DMS79 (cell line): ENCODE data around the gene CSNK1D.
A peak's percentile ranks its signal among the peaks of the same experiment; 100 is the strongest.

Experiments used
- DNase-seq: peaks from one replicate; lab custom pipeline; 2025; lab: John Stamatoyannopoulos, UW

Gene CSNK1D

DNA sequence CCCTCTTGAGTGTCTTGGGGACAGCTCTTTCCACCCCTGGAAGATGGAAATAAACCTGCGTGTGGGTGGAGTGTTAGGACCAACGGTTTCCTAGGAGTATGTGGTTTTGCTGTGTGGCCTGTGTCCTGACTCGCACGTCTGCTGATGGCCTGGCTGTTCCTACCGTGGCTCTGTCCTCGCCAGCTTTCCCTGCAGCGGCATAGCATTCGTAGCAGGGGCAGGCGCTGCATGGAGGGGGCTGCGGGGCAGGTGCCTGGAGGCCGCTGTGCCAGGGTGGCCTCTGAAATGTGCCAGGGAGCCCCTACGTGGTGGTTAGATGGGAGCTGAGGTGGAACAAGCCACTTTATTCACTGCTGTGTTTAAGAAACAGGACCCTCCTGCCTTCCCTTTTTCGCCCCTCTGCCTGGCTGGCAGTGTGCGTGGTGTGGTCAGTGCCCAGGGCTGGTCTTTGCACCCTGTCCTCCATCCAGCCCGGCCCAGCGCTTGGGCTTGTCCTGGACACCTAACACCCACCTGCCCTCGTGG, 34.0 kb downstream of the CSNK1D start:
- no peak for DNase-seq

DNA sequence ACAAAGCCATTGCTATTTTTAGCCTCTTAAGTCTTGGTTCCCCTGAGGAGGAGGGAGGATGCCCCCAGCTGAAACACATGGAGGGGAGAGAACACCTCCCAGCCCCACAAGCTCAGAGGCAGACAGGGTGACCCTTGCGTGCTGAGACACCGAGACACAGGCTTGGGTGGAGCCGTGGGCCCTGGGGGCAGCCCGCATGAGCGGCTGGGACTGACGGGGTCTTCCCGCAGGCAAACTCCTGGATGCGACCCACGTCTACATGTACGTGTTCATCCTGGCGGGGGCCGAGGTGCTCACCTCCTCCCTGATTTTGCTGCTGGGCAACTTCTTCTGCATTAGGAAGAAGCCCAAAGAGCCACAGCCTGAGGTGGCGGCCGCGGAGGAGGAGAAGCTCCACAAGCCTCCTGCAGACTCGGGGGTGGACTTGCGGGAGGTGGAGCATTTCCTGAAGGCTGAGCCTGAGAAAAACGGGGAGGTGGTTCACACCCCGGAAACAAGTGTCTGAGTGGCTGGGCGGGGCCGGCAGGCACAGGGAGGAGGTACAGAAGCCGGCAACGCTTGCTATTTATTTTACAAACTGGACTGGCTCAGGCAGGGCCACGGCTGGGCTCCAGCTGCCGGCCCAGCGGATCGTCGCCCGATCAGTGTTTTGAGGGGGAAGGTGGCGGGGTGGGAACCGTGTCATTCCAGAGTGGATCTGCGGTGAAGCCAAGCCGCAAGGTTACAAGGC, 34.9 kb downstream of the CSNK1D start:
- no peak for DNase-seq

DNA sequence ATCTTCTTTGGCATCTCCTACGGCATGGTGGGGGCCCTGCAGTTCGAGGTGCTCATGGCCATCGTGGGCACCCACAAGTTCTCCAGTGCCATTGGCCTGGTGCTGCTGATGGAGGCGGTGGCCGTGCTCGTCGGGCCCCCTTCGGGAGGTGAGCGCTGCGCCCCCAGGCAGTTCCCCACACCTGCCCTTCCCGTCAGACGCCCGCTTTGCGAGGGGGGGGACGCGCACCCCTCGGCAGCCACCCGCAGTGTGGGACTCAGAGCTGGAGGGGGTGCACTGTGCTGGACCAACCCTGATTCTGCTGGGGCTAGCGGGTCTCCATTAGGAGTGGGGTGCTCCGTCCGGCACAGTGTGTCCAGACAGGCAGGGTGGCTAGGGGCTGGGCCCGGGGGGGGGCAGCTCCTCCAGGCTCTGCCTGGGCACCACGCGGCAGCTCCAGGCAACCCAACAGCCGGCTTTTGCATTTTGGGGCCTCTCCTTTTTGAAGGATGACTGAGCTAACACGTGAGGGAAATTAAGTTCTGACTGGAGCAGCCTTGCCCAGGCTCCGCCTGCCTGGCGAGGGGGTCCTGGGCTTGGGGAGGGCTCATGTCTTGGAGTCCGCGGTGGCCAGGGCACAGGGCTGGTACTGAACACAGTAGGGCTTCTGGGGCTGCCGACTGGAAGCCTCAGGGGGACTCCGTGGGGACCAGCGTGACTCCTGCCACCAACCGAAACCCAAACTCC, 35.6 kb downstream of the CSNK1D start:
- DNase-seq, result no peak

DNA sequence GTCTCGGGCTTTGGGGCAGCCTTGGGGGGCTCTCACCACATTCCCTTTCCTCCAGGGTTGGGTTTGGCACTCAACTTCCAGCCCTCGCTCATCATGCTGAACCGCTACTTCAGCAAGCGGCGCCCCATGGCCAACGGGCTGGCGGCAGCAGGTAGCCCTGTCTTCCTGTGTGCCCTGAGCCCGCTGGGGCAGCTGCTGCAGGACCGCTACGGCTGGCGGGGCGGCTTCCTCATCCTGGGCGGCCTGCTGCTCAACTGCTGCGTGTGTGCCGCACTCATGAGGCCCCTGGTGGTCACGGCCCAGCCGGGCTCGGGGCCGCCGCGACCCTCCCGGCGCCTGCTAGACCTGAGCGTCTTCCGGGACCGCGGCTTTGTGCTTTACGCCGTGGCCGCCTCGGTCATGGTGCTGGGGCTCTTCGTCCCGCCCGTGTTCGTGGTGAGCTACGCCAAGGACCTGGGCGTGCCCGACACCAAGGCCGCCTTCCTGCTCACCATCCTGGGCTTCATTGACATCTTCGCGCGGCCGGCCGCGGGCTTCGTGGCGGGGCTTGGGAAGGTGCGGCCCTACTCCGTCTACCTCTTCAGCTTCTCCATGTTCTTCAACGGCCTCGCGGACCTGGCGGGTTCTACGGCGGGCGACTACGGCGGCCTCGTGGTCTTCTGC, 36.3 kb downstream of the CSNK1D start:
- DNase-seq, result no peak

DNA sequence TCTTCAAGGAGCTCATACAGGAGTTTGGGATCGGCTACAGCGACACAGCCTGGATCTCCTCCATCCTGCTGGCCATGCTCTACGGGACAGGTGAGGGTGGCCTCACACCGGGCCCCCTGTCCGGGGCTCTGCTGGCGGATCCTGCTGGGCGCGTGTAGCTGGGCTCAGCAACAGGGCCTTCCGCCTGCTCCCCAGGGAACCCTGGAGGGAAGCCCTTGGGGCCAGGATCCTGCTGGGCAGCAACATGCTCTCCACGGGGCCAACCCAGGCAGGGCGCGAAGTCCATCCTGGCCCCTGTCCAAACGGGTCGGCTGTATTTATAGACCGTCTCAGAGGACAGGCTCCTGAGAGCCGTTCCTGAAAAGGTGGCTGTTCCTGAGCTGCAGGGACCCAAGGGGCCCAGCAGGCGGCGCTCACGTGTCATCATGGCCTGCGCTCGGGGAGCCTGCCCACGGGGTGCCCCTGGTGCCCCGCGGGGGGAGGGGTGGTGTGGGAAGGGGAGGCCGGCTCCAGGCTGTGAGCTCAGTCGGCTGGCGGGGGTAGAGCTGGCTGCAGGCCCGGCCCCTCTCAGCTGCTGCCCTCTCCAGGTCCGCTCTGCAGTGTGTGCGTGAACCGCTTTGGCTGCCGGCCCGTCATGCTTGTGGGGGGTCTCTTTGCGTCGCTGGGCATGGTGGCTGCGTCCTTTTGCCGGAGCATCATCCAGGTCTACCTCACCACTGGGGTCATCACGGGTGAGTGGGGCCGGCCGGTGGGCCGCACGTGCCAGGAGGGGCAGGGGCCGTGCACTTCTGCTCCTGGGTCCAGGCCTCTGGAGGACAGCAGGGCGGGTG, 37.1 kb downstream of the CSNK1D start:
- DNase-seq, result peak; percentile 47

DNA sequence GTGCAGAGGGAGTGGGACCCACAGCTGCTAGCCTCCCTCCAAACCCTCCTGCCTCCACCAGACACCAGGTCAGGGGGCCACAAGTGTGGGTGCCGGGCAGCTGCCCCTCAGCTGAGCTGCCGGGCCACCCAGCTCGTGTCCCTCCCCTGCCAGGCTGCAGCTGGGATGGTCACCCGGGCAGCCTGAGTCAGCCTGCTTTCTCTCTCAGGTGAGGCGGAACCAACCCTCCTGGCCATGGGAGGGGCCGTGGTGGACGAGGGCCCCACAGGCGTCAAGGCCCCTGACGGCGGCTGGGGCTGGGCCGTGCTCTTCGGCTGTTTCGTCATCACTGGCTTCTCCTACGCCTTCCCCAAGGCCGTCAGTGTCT, 37.7 kb downstream of the CSNK1D start:
- no peak for DNase-seq

DNA sequence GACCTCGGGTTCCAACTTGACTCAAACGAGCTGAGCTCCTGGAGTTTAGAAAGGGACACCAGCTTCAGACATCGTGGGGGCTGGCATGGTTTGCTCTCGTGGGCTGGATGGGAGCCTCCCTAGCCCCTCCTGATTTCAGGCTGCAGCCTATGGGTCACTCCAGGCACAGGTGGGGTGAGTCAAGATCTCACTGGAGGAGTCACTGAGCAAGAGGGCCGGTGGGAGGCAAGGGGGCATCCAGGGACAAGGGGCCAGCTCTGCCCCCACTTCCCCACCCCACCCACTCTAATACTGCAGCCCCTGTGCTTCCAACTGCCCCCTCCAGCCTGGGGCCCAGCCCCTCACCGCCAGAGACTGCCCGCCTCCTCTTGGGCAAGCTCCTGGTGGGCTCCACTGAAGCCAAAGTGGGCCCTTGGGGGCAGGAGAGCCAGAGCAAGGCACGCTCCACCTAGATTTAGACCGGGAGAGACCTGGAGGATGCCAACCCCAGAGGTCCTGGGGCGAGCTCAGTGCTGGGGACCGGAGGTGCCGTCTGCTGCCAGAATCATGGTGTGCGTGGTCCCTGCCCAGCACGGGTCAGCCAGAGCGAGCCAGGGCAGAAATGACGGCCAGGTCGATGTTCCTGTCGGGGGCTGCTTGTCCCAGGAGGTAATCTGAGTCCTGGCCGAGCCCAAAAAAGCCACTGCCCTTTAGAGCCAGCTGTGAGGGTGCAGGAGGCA, 38.3 kb downstream of the CSNK1D start:
- no peak for DNase-seq

DNA sequence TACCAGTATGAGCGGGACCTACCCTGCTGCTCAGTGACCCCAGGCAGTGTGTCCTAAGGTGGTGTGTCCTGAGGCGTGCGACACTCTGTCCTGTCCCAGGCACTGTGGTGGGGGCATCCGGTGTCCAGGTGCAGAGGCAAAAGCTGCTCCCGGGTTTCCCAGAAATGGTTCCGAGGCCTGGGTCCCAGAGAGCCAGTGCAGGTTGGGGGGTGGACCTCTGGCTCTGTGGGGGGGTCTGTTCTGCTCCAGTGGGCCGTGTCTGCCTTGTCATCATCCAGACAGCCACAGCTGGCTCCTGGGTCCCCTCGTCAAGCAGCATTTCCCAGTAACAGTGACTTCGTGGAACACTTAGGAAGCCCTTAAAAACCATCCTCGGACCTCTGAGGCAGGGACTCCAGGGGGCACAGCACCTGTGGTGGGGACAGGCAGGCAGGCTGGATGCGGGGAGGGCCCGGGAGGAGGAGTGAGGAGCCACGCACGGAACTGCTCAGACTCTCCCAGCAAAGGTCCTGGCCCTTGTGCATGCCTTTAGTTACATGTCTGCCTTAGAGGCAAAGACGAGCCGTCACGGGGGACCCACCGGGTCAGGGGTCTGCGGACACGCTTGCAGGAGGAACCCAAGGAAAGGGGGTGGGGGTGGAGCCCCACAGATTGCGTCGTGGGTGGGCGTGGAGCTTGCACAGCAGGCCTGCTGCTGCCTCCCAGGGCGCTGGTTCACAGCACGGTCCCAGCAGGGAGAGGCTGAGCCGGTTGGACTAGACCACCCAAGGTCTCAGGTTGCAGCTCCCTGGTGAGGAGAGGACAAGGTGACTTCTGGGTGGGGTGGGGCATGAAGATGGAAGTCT, 39.1 kb downstream of the CSNK1D start:
- no peak for DNase-seq

DNA sequence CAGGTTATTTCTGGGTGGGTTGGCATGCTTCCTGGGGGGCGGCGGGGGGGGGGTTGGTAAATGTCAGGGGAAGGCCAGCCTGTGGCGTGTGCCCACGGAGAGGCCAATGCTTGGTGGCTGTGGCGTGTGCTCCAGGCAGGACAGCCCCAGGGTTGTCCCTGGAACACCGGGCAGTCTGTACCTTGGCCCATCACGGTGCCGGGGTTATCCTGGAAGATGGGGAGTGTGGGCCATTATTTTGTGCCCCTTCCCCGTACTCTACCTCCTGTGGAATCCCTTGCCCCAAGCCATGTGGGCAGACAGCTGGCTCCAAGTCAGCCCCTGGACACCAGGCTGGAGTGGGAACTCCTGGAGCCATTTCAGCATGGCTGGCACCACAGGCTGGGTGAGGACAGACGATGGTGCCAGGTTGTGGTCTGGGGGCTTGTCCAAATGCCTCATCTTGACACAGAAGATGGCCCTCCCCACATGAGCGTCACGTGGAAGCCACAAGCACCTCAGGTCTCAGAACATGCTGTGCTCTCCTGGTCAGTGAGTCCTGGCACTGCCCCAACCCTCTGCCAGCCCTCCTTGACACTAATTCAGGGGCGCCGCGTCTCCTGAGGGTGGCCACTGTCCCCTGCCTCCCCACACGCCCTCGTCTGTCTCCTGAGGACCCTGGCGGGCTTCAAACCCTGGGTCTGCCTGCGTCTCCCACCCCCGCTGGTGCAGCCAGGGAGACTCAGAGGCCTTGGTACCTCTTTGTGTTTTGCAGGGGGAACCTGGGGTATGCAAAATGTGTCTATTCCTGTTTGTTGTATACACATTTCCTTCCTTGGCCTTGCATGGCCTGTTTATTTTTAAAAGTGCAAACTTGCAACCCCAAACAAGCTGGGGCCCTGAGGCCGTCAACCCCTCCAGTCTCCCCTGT, 40.4 kb downstream of the CSNK1D start:
- DNase-seq, result no peak

DNA sequence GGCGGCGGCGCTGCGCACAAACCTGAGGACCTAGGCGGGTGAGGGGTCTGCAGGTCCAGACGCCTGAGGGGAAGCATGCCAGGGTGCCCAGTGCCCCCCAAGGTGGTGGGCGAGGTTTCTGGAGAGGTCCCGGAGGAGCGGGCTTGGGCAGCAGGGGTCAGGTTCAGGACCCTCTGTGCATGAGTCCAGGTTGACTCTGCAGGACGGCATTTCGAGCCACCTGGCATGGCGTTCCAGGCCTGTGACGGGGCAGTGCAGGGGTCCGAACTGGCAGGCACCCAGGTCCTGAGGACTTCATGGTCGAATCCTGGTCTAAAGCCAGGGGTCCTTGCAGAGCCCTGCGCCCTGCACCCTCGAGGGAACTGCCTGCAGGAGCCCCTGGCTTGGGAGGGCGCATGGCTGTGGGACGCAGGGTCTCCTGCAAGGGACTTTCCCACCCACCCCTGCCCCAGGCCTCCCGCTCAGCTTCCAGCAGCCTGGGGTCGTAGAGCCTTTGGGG, 41.1 kb downstream of the CSNK1D start:
- no peak for DNase-seq

DNA sequence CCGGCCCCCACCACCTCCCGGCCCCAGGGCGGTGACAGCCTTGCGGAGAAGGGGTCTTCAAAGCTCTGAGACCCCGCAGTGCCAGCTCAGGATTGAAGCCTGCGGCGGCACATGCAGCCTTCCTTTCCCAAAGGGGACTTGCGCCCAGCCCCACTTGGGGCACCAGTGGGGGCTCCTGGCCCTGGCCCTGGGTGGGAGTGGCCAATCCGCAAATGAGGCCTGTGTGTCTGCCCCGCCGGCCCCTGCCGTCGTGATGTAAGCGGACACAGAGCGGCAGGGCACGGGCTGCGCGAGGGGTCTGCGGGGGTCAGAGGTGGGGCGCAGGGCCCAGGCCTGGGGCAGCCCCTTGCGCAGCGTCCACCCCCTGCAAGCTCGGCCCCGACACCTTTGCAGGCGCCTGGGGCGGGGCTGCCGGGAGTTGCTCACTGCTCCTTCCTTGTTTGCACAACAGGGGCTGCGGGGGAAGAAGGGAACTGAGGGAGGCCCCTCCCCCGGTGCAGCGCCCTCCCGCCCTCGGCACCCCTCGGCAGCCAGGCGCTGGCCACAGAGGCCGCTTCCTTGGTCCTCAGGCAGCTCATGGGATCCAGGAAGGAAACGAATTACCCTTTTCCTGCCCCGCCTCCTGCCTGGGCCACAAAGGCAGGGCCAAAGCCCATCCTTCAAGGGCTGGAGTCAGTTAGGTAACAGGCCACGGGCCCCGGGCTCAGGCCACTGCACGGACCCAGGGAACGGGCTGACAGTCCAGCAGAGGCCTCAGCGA, 41.8 kb downstream of the CSNK1D start:
- DNase-seq, result no peak

DNA sequence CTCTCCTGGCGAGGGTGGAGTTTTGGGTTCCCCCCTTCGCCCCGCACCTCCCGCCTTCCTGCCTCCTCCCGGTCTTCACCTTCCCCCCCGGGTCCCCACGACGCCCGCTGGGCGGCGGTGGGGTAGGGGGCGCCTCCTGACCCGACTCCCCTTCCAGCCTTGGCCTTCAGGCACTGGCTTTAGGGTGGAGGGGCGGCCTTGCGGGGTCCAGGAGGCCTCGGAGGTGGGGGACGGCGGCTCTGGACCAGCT, 42.3 kb downstream of the CSNK1D start:
- DNase-seq, result no peak

DNA sequence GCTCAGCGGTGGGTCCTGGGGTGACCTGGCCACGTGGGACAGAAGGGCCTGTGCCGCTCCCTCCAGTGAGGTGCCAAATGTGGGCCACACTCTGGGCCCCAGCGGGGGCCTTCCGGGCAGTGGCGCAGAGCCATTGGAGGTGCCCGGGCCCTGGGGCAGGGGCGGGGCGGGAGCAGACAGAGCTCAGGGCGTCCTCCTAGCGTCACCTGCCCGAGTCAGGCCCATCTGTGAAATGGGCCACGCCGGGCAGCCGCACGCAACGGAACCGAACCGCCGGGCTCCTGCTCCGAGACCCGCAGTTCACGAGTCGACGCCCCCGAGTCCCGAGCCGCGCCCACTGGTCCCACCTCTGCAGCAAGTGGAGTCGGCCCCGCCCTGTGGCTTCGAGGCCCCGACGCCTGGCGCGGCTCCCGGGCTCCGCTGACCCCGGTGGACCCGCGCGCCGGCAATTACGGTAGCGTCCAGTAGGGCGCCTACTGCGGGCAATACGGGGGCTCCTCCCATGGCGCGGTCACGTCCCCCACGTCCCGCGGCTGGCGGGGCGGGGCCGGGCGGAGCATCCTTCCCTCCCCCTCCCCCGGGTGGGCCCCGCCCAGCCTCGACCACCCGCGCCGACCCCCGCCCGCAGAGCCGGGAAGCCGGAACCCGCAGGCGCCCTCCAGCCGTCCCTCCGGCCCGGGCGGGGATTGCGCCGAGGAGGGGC, 42.7 kb downstream of the CSNK1D start:
- no peak for DNase-seq

DNA sequence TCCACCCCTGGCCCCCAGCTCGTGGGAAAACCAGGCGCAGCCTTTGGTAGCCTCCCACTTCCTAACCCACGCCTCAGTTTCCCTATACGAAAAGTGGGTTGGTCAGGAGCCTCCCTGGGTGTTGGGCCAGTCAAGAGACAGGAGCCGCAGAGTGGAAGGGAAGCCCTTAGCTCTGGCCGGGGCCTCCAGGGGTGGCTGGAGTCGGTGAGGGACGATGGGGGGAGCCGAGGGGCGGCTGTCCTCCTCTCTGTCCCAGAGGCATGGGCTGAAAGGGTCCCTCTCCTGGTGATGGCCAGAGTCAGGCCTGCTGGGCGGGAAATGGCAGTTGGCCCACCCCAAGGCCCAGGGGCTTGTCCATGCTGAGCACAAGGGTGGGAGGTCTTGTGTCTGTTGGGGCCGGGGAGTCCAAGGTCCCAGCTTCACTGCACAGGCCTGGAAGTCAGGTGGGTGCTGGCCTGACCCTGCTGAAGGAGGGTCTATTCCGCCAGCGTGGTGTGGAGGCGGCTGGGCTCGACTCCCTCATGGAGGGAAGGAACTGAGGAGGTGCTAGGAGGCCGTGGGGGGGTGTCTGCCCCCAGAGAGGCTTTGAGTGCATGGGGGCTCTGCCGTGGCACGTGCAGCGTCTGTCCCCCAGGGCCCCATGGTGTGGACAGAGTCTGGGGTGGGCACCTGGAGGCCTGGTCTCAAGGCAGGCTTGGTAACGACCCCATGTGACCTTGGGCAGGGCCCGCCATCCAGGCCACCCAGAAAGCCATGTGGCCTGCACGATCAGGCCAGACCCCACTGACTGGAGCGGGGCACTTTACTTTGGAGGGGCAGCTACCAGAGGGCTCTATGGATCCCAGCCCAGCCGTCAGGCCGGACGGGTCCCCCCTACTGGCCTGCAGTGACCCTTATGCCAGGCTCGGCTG, 43.5 kb downstream of the CSNK1D start:
- DNase-seq, result no peak

DNA sequence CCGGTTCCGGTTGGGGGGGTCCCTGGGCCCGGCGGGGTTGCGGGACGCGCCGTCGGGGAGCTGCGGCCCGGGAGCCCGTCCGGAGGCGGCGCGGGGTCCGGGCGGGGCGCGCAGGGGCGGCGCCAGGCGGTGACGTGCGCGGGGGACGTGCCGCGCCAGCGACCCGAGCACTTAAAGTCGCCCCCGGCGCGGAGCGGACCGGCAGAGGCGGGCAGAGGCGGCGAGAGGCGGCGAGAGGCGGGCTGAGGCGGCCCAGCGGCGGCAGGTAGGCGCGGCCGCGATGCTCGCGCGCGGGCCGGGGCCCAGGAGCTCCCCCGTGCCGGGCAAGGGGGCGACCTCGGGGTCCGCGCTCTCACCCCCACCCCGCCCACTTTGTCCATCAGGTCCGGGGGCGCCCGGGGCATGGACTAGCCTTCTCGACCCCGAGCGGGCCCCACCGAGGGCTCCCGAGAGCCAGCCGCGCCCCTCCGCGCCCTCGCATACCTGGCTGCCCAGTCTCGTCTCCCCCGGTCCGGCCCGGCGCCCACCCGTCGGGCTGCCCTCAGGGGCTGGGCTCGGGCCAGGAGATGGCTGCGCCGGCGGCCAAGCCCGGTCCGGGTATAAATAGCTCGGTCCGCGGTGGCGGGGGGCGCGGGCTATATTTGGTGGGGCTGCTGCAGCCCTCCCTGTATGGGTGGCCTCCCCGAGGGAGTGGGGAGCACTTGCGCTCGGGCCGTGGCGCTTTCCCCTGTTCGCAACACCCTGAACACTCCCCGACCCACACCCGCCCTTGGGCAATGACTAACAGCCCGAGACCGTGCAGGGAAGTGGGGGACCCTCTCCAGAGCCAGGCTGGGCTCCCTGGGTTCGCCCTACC, 44.4 kb downstream of the CSNK1D start, which contains the start of gene SLC16A3:
Gene SLC16A3 (plus strand): TSS at position 201 of the 856 bp plus-strand sequence. CDS start 6,967 bp downstream, outside the sequence.
- no peak for DNase-seq

DNA sequence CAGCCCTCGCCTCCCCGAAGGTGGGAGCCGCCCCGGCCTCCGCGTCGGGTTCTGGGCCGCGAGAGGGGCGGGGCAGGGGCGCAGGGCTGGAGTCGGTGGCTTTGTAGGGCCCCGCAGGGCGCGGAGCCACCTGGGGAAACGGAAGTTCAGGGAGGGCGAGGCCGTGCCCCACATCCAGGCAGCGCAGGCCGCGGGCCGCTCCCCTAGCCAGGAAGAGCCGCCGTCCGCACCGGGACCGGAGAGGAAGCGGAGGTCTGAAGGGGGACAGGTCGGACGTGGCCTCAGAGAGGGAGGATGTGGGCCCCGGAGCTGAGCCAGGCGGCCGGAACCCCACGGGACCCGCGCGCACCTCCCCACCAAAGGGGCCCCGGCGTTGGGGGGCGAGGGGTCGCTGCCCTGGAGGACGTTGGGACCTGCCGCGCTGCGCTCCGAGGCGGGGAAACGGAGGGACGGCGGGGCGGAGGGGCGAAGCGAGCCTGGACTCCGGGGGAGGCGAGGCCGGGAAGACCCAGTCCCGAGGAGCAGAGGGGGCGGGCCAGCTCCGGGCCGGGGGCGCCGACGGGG, 45.1 kb downstream of the CSNK1D start:
- no peak for DNase-seq
